VCaP (cell line): Measurements from ENCODE around the gene ATRX.
"Not testable (repeated sequence)": the region's sequence is repeated elsewhere in the genome, so short reads cannot be mapped to it uniquely, and the experiment has no call there.

ENCODE experiments used
- H3K27ac ChIP-seq: fragments of 450-650 bp; 2 replicates; pipeline ENCODE4 v1.5.1; 2017
- CTCF ChIP-seq: fragments of 450-650 bp; conservative IDR thresholded peaks from 2 replicates; pipeline ENCODE4 v1.5.1; 2017; ENCODE audit warnings: mild to moderate bottlenecking, moderate library complexity

Gene ATRX

GRCh38 chrX:77505227-77505626 lies 280.8 kb downstream of the ATRX start:
- peak overlapping the region; percentile 34 for H3K27ac ChIP-seq
- no peak for TF ChIP-seq CTCF

GRCh38 chrX:77502951-77503525 lies 283.0 kb downstream of the ATRX start:
- TF ChIP-seq CTCF, result no peak

GRCh38 chrX:77500164-77500563 lies 285.9 kb downstream of the ATRX start:
- H3K27ac ChIP-seq, result not testable (repeated sequence)

More at GRCh38 chrX:77502951-77503525, 283.0 kb downstream of the ATRX start:
- no peak overlapping the region for H3K27ac ChIP-seq

GRCh38 chrX:77493677-77494553 lies 292.1 kb downstream of the ATRX start:
- TF ChIP-seq CTCF, result no peak
- H3K27ac ChIP-seq, result no peak overlapping the region

GRCh38 chrX:77484045-77484444 lies 302.0 kb downstream of the ATRX start:
- no peak overlapping the region for H3K27ac ChIP-seq
- TF ChIP-seq CTCF, result no peak

GRCh38 chrX:77455437-77455836 lies 330.6 kb downstream of the ATRX start:
- no peak for TF ChIP-seq CTCF
- H3K27ac ChIP-seq, result no peak overlapping the region
